RKO (cell line): ENCODE results near the gene KNL1.
"Not testable (repeated sequence)": the region's sequence is repeated elsewhere in the genome, so short reads cannot be mapped to it uniquely, and the experiment has no call there.

ENCODE experiments used
- DNase-seq: peaks from one replicate; pipeline ENCODE4 v3.0.0-alpha.2; 2016; ENCODE audit warnings: low spot score

The KNL1 gene

DNA sequence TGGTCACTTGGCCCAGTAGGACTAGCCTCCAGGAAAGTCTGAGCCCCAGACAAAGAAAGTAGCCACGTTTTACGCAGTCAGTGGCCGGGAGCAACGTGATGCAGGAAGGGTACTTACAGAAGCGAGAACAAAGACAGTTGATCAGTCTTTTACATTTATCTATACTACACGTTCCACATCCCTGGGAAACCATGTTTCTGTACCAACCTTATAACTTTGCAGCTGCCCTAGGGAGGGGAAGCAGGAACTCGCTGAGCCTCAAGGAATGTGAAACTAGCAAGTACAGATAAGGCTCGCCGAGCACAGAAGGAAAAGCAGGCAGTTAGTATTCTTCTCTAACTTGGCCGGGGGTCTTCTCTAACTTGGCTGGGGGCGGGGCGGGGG is 3.4 kb upstream of the KNL1 start:
- DNase-seq = no peak

DNA sequence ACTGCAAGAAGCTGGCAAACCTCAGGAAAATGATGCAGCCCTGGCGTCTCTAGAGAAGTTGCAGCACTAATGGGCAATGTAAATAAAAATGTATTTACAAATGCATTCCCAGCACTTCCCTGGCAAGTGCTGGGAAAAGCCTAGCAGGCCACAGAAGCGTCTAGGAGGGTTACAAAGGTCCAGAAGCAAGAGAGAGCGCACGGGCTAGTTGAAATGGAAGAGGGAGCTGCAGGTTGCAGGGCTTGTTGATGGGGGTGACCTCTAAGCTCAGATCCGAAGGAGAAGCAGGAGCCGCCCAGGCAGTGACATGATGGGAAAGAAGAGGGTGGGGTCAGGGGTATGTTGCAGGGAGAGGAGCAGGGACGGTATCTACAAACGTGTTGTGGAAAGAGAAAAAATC is 2.7 kb upstream of the KNL1 start:
- no peak for DNase-seq

DNA sequence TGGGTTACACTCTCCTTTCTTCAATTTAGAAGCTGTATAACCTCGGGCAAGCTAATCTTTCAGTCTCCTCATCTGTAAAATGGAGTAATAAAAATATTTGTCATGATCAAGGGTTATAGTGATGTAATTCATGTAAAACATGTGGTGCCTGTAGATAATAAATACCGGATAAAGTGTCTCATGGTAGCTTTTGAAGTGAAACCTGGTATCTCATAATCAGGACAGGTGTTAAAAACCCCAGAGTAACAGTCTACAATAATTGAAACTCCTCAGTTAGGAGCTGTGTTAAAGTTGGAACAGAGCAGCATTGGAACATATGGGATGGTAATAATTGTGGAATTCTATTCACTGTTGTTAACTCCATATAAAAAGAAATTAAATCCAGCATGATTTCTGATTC is 884 bp upstream of the KNL1 start:
- DNase-seq = no peak

DNA sequence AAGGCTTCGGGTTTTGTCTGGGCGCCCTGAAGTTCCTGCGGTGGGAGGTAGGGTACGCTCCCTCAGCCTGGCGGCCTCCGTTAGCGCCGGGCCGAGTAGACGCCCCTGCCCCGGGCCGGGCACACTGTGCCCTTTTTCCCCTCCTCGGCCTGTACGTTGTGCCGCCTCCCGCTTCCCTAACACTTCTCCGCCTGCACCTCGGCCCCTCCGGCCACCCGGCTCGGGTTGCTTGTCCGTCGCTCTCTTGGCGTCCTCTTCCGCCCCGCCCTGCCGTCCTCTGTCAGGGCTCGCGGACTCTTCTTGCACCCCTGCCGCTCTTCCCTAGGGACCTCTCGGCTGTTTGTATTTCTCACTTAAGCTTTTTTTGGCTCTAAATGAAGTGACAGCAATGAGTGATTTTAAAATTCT is 384 bp downstream of the KNL1 start:
- DNase-seq = peak; percentile 77

DNA sequence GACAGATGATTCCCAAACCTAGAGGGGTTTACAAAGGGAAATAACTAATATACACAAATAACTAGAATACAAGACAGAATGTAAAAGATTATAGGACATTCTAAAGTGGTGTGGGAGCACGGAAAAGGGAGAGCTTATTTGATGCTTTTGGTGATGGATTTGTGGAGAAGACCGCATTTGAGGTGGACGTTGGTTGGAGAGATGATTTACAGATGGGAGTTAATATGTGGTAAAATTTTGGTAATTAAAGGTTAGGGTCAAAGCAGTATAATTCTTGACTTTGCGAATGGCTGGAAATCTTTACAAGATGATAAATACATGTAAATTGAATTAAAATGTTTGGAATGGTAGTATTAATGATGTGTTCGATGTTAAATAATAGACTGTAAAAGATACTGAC is 1.2 kb downstream of the KNL1 start:
- no peak for DNase-seq

DNA sequence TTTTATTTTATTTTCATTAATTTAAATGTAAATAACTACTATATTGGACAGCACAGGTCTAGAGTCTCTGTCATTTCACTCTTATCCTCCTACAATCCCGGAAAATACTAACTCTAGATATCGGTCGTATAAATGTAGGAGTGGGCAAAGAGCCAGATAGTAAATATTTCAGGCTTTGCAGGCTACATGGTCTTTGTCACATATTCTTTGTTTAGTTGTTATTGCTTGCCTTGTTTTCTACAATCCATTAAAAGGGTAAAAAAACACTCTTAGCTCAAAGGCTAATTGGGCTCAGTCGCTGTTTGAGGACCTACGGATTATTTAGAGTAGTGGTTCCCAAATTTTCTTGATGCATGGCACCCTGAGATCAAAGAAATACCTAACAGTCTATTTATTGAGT is 1.7 kb downstream of the KNL1 start:
- no peak for DNase-seq

DNA sequence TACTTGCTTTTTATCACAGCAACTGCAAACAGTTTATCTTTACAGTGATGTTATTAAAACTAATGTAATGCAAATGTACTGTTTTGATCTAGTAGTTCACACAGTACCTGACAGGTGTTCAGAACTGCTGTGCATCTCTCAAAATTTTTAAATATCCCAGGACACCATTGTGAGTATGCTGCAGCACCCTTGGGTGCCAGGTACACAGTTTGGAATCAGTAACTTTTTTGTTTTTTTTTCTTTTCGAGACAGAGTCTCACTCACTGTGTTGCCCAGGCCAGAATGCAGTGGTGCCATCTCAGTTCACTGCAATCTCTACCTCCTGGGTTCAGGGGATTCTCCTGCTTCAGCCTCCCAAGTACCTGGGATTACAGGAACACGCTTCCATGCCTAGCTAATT is 3.0 kb downstream of the KNL1 start:
- DNase-seq = no peak

DNA sequence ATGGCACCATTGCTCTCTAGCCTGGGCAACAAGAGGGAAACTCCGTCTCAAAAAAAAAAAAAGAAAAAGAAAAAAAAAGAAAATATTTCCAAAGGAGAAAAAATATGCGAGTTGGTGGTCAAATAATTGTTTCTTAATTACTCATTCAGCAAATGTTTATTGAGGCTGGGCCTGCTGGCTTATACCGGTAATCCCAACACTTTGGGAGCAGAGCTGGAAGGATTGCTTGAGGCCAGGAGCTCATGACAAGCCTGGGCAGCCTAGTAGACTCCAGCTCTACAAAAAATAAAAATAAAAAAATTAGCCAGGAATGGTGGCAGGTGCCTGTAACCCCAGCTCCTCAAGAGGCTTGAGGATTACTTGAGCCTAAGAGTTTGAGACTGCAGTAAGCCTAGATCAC is 4.1 kb downstream of the KNL1 start:
- no peak for DNase-seq

DNA sequence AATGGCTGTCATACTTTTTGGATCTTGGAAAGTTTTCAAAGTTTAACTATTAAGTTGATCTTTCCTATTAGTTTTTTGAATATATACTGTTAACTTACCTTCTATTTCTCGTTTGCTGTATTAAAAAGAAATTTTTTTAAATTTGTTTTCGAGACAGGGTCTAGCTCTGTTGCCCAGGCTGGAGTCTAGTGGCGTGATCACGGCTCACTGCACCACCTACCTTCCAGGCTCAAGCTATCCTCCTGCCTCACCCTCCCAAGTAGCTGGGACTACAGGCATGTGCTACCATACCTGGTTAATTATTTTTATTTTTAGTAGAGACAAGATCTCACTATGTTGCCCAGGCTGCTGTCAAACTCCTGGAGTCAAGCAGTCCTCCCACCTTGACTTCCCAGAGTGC is 4.6 kb downstream of the KNL1 start:
- DNase-seq = no peak

DNA sequence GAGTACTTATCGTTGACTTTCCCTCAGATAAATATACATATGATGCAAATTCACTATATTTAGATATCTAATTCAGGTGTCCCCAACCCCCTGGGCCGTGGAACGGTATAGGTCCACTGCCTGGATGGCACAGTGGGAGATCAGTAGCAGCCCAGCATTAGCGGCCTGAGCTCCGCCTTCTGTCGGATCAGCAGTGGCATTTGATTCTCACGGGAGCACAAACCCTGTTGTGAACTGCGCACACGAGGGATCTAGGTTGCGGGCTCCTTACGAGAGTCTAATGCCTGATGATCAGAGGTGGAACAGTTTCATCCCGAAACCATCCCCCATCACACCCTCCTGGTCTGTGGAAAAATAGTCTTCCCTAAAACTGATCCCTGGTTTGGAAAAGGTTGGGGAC is 6.9 kb downstream of the KNL1 start:
- no peak for DNase-seq

DNA sequence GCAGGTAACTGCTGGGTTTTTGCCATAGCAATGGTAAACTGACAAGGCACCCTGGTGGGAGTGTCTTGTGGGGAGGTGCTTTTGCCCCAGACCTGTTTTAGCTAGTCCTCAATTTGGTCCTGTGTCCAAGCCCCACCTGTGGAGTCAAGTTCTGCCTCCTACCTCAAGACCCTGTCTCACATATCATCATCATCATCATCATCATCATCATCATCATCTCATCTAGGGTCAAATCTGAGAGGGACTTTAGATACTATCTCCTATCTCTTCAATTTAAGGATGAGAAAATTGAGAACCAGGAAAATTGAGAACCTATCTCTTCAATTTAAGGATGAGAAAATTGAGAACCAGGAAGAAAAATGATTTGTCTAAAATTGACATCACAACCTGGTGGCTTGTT is 9.9 kb downstream of the KNL1 start:
- no peak for DNase-seq

DNA sequence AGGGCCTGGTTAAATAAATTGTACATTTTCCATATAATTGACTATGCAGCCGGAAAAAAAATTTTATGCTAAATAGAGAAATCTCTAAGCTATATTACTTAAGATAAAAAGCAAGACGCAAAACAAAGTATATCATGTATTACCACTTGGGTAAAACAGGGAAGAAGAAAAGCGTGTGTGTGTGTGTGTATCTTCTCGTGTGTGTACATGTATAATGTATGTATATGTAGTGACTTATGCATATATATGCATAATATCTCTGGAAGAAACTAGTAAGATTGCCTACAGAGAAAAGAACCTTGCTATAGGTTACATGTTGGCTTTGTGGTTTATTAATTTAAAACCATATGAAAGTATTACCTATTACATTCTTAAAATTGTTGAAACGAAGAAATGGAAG is 19.0 kb downstream of the KNL1 start:
- DNase-seq = no peak

DNA sequence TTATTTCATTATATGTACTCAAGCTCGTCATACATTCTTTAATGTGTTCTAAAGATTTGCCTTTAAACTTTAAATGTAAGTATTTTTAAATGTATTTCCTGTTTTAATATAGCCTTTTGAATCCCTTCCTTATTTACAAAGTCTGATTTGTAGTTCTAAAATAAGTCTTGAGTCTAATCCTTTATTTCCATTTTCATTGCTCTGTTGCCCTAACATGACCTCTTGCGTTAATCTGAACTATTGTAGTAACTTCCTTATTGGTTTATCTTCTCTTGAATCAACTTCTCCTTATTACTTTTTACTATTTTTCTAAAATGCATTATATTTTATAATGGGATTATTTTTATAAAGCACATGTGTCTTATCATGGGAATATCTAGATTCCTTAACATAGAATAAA is 24.0 kb downstream of the KNL1 start:
- DNase-seq = no peak

DNA sequence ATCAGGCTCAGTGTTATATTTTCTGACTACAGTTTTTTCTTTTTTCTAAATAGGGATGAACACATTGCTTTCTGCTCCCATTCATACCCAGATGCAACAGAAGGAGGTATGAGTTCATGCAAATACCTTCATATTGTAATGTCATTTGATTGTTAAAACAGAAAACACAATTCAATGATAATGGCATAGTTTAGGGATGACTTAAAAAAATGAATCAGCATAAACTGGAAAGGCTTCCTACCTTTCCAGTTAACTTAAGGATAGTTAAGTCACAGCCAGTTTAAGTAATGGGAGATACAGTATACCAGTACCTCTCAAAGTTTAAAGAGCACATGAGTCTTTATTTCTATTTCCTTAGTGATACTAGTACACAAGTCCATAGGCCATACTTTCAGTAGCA is 24.9 kb downstream of the KNL1 start:
- DNase-seq = no peak

DNA sequence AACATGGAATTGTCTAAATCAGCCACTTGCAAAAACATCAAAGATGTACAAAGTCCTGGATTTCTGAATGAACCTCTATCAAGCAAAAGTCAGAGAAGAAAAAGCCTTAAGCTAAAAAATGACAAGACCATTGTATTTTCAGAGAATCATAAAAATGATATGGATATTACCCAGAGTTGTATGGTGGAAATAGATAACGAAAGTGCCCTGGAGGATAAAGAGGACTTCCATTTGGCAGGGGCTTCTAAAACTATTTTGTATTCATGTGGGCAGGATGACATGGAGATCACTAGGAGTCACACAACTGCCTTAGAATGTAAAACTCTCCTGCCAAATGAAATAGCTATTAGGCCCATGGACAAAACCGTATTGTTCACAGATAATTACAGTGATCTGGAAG is 29.3 kb downstream of the KNL1 start:
- no peak for DNase-seq

DNA sequence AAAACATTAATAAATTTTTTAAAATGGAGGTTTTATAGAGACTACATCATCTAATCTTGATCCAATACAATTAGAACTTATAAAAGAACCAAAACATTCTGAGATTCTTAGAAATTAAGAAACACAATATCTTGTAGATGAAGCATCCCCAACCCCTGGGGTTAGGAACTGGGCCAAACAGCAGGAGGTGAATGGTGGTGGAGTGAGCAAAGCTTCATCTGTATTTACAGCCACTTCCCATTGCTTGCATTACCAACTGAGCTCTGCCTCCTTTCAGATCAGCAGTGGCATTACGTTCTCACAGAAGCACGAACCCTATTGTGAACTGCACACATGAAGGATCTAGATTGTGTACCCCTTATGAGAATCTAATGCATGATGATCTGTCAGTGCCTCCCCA is 36.3 kb downstream of the KNL1 start:
- DNase-seq = no peak

DNA sequence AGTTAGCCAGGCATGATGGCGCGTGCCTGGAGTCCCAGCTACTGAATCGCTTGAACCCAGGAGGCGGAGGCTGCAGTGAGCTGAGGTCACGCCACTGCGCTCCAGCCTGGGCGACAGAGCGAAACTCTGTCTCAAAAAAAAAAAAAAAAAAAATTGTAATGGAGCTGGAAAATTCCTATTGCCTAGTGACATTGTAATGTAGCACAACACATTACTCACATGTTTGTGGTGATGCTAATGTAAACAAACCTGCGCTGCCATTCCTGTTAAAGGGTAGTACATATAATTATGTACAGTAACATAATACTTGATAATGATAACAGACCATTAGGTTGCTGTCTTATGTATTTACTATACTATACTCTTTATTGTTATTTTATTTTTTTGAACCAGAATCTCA is 39.1 kb downstream of the KNL1 start:
- no peak for DNase-seq

DNA sequence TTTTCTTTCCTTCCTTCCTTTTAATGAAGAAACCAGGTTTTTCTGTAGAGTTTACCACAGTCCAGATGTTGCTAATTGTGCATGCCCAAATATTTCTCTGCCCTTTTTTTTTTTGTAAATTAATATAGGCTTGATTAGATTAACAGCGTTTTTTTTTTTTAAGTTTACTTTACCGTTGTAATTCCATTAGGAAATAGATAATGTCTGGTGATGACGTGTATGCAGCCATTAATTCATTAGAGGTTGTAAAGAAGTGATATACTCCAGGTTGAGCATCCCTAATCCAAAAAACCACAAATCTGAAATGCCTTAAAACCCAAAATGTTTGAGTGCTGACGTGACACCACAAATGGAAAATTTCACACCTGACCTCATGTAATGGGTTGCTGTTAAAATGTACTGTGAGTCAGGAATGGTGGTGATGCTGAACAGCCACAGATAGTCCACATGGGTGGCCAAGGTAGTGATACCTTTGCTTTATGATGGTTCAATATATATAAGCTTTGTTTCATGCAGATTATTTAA is 43.2 kb downstream of the KNL1 start:
- DNase-seq = no peak

DNA sequence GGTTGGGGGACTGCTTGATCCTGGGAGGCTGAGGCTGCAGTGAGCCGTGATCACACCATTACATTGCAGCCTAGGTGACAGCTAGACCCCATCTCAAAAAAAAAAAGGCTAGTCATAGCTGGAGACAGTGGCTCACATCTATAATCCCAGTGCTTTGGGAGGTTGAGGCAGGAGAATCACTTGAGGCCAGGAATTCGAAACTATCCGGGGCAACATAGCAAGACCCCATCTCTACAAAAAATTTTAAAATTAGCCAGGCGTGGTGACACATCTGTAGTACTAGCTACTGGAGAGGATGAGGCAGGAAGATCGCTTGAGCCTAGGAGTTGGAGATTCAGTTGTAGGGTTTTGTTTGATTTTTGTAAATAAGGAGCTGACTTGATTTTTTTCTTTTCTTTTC is 45.6 kb downstream of the KNL1 start:
- no peak for DNase-seq

DNA sequence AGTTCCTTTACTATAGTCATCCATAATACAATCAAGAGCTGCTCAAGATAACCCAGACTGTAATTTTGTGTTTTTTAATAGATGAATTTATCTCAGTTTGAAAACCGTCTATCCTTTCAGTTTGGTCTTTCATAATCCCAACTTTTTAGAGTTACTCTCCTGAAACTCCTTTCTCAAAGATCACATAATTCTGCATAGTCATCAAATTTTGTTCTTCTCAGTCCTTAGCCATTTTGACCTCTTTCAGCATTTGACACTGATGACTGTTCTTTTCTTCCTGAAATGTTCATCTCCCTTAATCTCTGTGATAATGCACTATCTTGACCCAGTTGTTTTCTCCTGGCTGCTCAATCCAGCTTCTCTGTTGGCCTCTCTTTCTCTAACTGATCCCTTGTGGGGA is 53.5 kb downstream of the KNL1 start:
- no peak for DNase-seq

DNA sequence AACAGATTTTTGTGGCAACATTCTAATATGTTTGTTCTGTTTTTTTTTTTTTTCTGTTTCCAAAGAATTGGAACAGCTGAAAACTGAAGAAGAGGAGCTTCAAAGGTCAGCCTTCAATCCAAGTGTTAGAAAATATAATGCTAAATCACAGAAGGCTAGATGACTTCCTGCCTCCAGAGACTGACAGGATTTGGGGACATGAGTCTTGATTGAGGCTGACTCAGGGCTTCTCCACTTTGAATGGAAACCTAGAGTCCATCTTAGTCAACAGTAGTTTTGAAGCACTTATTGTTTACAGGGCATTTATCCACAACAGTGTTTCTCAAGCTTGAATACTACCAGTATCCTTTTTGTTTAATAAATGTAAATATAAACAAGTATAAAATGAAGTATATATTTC is 56.4 kb downstream of the KNL1 start:
- DNase-seq = peak; percentile 16

DNA sequence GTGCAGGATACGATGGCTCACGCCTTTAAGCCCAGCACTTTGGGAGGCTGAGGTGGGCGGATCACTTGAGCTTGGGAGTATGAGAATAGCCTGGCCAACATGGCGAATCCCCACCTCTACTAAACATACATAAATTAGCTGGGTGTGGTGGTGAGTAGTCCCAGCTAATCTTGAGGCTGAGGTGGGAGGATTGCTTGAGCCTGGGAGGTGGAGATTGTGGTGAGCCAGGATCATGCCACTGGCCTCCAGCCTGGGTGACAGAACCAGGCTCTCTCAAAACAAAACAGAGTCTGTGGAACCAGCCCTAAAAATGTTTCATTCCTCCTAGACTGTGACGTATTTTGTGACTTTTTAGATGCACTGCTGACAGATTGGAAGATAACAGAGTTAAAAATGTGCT is 66.6 kb downstream of the KNL1 start:
- no peak for DNase-seq

DNA sequence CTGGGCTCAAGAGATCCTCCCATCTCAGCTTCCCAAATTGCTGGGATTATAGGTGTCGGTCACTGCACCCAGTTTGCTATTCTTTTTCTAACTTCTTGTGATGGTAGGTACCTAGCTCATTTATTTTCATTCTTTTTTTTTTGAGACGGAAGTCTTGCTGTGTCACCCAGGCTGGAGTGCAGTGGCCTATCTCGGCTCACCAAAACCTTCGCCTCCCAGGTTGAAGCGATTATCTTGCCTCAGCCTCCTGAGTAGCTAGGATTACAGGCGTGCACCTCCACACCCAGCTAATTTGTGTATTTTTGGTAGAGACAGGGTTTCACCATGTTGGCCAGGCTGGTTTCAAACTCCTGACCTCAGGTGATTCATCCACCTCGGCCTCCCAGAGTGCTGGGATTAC is 70.9 kb downstream of the KNL1 start:
- no peak for DNase-seq

DNA sequence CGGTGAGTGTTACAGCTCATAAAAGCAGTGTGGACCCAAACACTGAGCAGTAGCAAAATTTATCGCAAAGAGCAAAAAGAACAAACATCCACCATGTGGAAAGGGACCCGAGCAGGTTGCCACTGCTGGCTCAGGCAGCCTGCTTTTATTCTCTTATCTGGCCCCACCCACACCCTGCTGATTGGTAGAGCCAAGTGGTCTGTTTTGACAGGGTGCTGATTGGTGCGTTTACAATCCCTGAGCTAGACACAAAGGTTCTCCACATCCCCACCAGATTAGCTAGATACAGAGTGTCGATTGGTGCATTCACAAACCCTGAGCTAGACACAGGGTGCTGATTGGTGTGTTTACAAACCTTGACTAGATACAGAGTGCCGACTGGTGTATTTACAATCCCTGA is 82.2 kb downstream of the KNL1 start:
- DNase-seq = not testable (repeated sequence)

DNA sequence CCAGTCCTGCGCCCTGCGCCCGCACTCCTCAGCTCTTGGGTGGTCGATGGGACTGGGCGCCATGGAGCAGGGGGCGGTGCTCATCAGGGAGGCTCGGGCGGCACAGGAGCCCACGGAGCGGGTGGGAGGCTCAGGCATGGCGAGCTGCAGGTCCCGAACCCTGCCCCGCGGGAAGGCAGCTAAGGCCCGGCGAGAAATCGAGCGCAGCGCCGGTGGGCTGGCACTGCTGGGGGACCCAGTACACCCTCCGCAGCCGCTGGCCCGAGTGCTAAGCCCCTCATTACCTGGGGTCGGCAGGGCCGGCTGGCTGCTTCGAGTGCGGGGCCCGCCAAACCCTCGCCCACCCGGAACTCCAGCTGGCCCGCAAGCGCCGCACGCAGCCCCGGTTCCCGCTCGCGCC is 82.9 kb downstream of the KNL1 start:
- DNase-seq = not testable (repeated sequence)
